HepG2 (cell line): Measurements from ENCODE around the gene UBE2O. TPM values are rescaled to one million over a fixed set of nuclear protein-coding genes. Genes with fewer than 3 reads are reported as not detected.

Experiments
- BRF2 ChIP-seq: sonication (generic); formaldehyde crosslinking; IDR thresholded peaks from 2 replicates; pipeline ENCODE4 v1.8.1; 2022; ENCODE audit warnings: mild to moderate bottlenecking, missing genetic modification reagents
- EP300 ChIP-seq, 3 experiments: sonication (generic) in 1 of 3; formaldehyde crosslinking in 1 of 3; IDR thresholded peaks; 2 replicates each; pipeline versions ENCODE4 v1.5.1 to v1.6.1; 2011 to 2020; ENCODE audit warnings: low read depth in 2 of 3, low read length in 2 of 3, borderline replicate concordance in 1 of 3, improper control_type of control experiment in 1 of 3, mild to moderate bottlenecking in 1 of 3, missing genetic modification reagents in 1 of 3, moderate library complexity in 1 of 3
- HCFC1 ChIP-seq: fragments of 150-350 bp; IDR thresholded peaks from 2 replicates; pipeline ENCODE4 v1.6.1; 2014; ENCODE audit warnings: low read depth, low read length
- HOXA5 ChIP-seq: sonication (generic); formaldehyde crosslinking; IDR thresholded peaks from 2 replicates; pipeline ENCODE4 v1.4.0; 2020; ENCODE audit warnings: missing genetic modification reagents
- NR1H2 ChIP-seq: sonication (generic); formaldehyde crosslinking; IDR thresholded peaks from 2 replicates; pipeline ENCODE4 v1.8.1; 2022; ENCODE audit warnings: low read depth, missing genetic modification reagents, borderline replicate concordance
- POLR2AphosphoS2 ChIP-seq: IDR thresholded peaks from 2 replicates; pipeline ENCODE4 v1.6.1; 2011; ENCODE audit warnings: low read depth, low read length, improper control_type of control experiment
- POLR2AphosphoS5 ChIP-seq: IDR thresholded peaks from 2 replicates; pipeline ENCODE4 v1.6.1; 2012; ENCODE audit warnings: low read depth, low read length
- PPARG ChIP-seq: conservative IDR thresholded peaks from 2 replicates; pipeline ENCODE4 v1.6.1; 2016; ENCODE audit warnings: missing biosample characterization, missing genetic modification reagents
- SALL1 ChIP-seq: sonication (generic); formaldehyde crosslinking; IDR thresholded peaks from 2 replicates; pipeline ENCODE4 v1.8.0; 2022; ENCODE audit warnings: mild to moderate bottlenecking, missing genetic modification reagents
- SNAPC2 ChIP-seq: sonication (generic); formaldehyde crosslinking; IDR thresholded peaks from 2 replicates; pipeline ENCODE4 v1.8.1; 2022; ENCODE audit warnings: mild to moderate bottlenecking, missing genetic modification reagents
- TCF7 ChIP-seq: sonication (generic); IDR thresholded peaks from 2 replicates; pipeline ENCODE4 v1.6.1; 2016; ENCODE audit warnings: antibody characterized with exemption, low read depth
- ZNF407 ChIP-seq: sonication (generic); formaldehyde crosslinking; IDR thresholded peaks from one replicate; pipeline ENCODE4 v1.5.1; 2020; ENCODE audit warnings: mild to moderate bottlenecking, missing genetic modification reagents; ENCODE audit errors: not compliant biosample characterization
- ZNF768 ChIP-seq: sonication (generic); formaldehyde crosslinking; IDR thresholded peaks from 2 replicates; pipeline ENCODE4 v1.4.0; 2020; ENCODE audit warnings: missing genetic modification reagents
- ZNF790 ChIP-seq: sonication (generic); formaldehyde crosslinking; IDR thresholded peaks from 2 replicates; pipeline ENCODE4 v1.8.0; 2022; ENCODE audit warnings: missing genetic modification reagents, mild to moderate bottlenecking, borderline replicate concordance
- ZSCAN12 ChIP-seq: sonication (generic); formaldehyde crosslinking; IDR thresholded peaks from 2 replicates; pipeline ENCODE4 v1.9.0; 2021; ENCODE audit warnings: mild to moderate bottlenecking, missing genetic modification reagents
- polyA plus RNA-seq, 8 experiments: library from polyadenylated mRNA; depleted of rRNA in 3 of 8; stranded (reverse) in 7 of 8; unstranded in 1 of 8; fragments of >200 nt; fragmentation: Illumina TruSeq in 4 of 8; extraction: Trizol in 4 of 8; gene quantifications; 2 replicates each; pipeline versions ENCODE4 v1.2.1 to v1.2.3, GENCODE V29; 2011 to 2016; ENCODE audit warnings: low read depth in 4 of 8, missing spikeins in 1 of 8, mixed read lengths in 1 of 8; ENCODE audit not compliant: insufficient read depth in 1 of 8
- total RNA-seq, 5 experiments: library from RNA; depleted of rRNA; stranded (reverse); fragments of >200 nt; fragmentation: Illumina TruSeq; extraction: Trizol; gene quantifications; 2 replicates each; pipeline ENCODE4 v1.2.3, GENCODE V29; 2016; ENCODE audit warnings: low read depth in 1 of 5
- TF ChIP-seq, protein P1 (sequence below): sonication (generic); formaldehyde crosslinking; IDR thresholded peaks from 2 replicates; pipeline ENCODE4 v1.4.0; 2020; ENCODE audit warnings: missing genetic modification reagents
- TF ChIP-seq, protein P2 (sequence below): sonication (generic); formaldehyde crosslinking; IDR thresholded peaks from 2 replicates; pipeline ENCODE4 v1.4.0; 2020; ENCODE audit warnings: mild to moderate bottlenecking, missing genetic modification reagents

UBE2O gene
- total and polyA plus RNA-seq, 2 of the 13 experiments (the other 11 are each of a cell fraction or from before 2014, with no cell fraction given) = 21.5 to 23.5 TPM

- TF ChIP-seq ZNF407 (CRISPR knock-in tag) (no peak), SALL1 (CRISPR knock-in tag) (no peak), EP300 (IDR thresholded peaks at IDR 0.05; ENCODE audit: low read depth in 2 of 2, low read length in 2 of 2) (no peak), EP300 (CRISPR knock-in tag; IDR thresholded peaks at IDR 0.05; ENCODE audit: borderline replicate concordance) (no peak), ZNF768 (CRISPR knock-in tag) (0 out of 2 replicates have a peak, but pooled peaks have one; percentile 9), SNAPC2 (CRISPR knock-in tag) (no peak), ZNF790 (CRISPR knock-in tag) (no peak), ZSCAN12 (no peak), PPARG (CRISPR knock-in tag) (no peak), TCF7 (0 out of 2 replicates have a peak, but pooled peaks have one; percentile 2), HCFC1 (no peak), NR1H2 (no peak), POLR2AphosphoS2 (no peak), BRF2 (0 out of 2 replicates have a peak, but pooled peaks have one; percentile 21), HOXA5 (CRISPR knock-in tag) (0 out of 2 replicates have a peak, but pooled peaks have one; percentile 17), POLR2AphosphoS5 (no peak)
- TF ChIP-seq, protein P1, sequence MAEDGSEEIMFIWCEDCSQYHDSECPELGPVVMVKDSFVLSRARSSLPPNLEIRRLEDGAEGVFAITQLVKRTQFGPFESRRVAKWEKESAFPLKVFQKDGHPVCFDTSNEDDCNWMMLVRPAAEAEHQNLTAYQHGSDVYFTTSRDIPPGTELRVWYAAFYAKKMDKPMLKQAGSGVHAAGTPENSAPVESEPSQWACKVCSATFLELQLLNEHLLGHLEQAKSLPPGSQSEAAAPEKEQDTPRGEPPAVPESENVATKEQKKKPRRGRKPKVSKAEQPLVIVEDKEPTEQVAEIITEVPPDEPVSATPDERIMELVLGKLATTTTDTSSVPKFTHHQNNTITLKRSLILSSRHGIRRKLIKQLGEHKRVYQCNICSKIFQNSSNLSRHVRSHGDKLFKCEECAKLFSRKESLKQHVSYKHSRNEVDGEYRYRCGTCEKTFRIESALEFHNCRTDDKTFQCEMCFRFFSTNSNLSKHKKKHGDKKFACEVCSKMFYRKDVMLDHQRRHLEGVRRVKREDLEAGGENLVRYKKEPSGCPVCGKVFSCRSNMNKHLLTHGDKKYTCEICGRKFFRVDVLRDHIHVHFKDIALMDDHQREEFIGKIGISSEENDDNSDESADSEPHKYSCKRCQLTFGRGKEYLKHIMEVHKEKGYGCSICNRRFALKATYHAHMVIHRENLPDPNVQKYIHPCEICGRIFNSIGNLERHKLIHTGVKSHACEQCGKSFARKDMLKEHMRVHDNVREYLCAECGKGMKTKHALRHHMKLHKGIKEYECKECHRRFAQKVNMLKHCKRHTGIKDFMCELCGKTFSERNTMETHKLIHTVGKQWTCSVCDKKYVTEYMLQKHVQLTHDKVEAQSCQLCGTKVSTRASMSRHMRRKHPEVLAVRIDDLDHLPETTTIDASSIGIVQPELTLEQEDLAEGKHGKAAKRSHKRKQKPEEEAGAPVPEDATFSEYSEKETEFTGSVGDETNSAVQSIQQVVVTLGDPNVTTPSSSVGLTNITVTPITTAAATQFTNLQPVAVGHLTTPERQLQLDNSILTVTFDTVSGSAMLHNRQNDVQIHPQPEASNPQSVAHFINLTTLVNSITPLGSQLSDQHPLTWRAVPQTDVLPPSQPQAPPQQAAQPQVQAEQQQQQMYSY (CRISPR knock-in tag) = peak; percentile 22; the same call in 1 of the 2 replicates
- TF ChIP-seq, protein P2, sequence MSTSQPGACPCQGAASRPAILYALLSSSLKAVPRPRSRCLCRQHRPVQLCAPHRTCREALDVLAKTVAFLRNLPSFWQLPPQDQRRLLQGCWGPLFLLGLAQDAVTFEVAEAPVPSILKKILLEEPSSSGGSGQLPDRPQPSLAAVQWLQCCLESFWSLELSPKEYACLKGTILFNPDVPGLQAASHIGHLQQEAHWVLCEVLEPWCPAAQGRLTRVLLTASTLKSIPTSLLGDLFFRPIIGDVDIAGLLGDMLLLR (CRISPR knock-in tag) = 0 out of 2 replicates have a peak, but pooled peaks have one; percentile 26
Observed at GRCh38 chr17:76500747-76501017, 47.7 kb upstream of the UBE2O start (continued).
